Thyroid gland (tissue), 4 donors: ENCODE measurements around the gene MANBA.

Experiments
- CTCF ChIP-seq, 6 experiments: fragments of 200-600 bp in 3 of 6; fragments of 450-650 bp in 3 of 6; sonication (generic) in 3 of 6; IDR thresholded peaks; one replicate each; pipeline ENCODE4 v1.5.1; 2016 to 2019; ENCODE audit warnings: antibody characterized with exemption in 6 of 6, mild to moderate bottlenecking in 2 of 6, inconsistent platforms in 1 of 6, moderate library complexity in 1 of 6
- POLR2A ChIP-seq, 2 donors: fragments of 450-650 bp; IDR thresholded peaks; one replicate each; pipeline ENCODE4 v1.6.1; 2017; ENCODE audit warnings: antibody characterized with exemption in 2 of 2, mild to moderate bottlenecking in 2 of 2, moderate library complexity in 1 of 2

DNA sequence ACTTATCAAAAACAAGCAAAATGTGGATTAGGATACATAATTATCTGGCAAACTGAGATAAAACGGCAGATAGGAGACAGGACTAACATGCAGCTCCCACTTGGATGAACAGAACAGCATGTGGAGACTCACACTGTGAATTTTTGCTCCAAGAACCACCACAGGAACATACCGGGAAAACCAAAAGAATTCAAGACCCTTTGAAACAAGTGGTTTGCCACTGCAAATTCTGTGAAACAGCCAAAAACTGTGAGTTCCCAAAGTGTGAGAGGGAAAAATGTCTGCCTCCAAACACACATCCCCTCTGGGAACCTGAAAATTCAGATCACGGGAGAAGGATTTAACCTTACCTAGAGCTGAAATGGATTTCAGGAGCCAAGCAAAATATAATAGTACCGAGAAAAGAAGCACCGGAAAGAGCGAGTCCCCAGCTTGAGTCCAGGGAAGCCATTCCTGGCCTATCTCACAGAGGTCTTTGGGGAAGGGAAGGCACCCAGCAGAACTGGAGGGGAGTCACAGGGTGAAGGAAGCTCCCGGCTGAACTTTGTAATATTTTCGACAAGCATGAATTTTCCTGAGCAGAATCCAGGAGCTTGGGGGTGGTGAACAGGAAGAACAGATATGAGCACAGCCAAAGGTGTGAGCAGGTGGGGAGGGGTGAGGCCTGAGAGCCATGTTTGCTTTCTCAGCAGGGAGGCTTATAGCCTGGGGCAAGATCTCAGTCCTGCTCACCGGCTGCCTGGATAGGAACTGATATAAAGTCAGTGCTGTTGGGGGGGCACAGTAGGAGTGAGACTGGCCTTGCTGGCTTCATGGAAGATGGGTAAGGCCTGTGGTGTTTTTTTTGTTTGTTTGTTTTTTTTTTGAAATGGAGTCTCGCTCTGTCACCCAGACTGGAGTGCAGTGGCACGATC is 23.9 kb downstream of the MANBA start:
- TF ChIP-seq CTCF (IDR thresholded peaks at IDR 0.05) (no peak), POLR2A (IDR thresholded peaks at IDR 0.05) (no peak)
